MV-4-11 (cell line): ENCODE data around the gene HCRTR2.
"Not testable (repeated sequence)": the region's sequence is repeated elsewhere in the genome, so short reads cannot be mapped to it uniquely, and the experiment has no call there.

Source experiments
- DNase-seq: peaks from one replicate; lab custom pipeline; 2025; lab: John Stamatoyannopoulos, UW

Gene HCRTR2

DNA sequence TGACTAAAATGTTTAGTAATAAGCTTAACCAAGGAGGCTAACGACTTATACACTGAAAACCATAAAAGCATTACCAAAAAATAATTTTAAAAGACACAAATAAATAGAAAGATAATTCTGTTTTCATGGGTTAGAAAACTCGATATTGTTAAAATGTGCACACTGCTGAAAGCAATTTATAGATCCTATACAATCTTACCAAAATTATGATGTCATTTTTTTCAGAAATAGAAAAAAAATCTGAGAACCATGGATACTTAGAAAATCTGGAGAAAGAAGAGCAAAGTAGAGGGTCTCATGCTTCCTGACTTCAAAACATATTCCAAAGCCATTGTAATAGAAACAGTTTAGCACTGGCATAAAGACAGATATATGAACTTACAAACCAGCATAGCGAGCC, 46.6 kb downstream of the HCRTR2 start:
- no peak for DNase-seq

- no peak for DNase-seq
Observed at GRCh38 chr6:55227862-55228261, 53.5 kb downstream of the HCRTR2 start.

GRCh38 chr6:55239099-55239498, 64.8 kb downstream of the HCRTR2 start:
- no peak for DNase-seq

- not testable (repeated sequence) for DNase-seq
Observed at GRCh38 chr6:55240975-55241605, 66.8 kb downstream of the HCRTR2 start.

DNA sequence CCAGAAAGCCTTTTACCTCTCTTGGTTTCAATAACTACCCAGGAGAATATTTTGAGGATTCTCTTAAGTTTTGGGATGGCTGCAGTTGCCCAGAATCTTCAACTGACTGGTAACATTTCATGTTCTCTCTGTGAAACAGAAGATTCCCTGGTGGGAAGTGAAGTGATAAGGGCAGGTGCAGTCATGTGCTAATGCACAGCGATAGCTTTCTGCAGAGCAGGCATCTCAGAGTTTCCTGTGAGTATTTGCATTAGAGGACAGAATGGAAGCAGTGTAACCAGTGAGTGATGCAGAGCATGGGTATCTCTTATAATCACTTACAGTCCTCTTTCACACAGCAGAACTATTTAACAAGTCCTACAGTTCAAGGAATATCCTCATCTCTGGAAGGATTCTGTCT, 76.1 kb downstream of the HCRTR2 start:
- DNase-seq: no peak

DNA sequence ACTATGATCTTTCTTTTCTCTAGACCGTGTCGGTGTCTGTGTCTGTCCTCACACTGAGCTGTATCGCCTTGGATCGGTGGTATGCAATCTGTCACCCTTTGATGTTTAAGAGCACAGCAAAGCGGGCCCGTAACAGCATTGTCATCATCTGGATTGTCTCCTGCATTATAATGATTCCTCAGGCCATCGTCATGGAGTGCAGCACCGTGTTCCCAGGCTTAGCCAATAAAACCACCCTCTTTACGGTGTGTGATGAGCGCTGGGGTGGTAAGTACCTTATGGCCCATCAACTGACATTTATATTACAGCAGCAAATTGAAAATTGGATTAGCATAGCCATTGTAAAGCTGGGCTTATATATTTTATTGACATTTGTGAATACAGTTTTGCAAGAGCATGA, 80.8 kb downstream of the HCRTR2 start:
- no peak for DNase-seq

GRCh38 chr6:55260181-55260580, 85.9 kb downstream of the HCRTR2 start:
- no peak for DNase-seq

DNA sequence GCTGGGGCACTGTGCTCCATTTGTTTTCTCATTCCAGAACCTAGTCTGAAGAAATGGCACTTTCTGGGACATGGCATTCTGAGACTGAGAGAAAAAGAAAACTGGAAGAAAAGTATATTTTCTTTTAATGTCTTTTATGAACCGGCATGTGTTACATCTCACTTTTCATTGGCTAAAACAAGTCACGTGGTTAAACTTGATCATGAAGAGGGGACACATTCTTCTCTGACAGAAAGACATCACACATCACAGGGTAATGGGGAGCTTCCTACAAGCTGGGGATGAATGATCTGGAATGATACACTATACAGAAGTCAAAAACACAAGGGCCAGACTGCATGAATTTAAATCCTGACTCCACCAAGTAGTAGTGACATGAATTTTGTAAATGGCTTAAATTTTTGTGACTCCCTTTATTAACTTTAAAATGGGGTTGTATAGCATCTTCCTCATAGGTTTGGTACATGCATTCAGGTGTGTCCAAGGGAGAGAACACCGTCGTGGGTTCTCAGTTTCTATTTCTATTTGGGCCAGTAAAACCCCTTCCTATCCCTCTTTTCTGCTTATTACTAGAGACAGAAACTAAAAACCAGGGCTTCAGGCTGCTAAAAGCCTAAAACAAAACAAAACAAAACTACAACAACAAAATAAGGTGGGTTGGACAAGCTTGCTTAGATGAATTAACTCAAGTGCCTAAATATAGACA, 91.2 kb downstream of the HCRTR2 start:
- DNase-seq: no peak

- no peak for DNase-seq
Observed at GRCh38 chr6:55266896-55267295, 92.6 kb downstream of the HCRTR2 start.

GRCh38 chr6:55276745-55277530, 102.6 kb downstream of the HCRTR2 start:
- DNase-seq: peak; percentile 44

- no peak for DNase-seq
Observed at GRCh38 chr6:55277646-55278045, 103.3 kb downstream of the HCRTR2 start.

DNA sequence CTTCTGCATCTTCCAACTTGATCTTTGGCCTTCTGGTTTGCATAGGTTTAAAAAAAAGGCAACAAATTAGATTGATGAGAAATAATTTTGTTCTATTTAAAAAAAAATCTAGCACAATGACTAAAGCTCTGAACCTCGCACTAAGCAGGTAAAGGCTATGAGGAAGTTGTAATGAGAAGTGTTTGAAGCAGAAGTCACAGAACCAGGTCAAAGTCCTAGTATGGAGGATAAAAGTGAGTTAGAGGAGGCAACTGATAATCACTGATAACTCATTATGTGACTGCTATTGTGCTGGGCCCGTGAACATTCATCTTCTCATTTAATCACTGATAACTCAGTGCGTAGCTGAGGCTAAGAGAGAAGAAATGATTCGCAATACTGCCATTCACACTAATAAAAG, 106.9 kb downstream of the HCRTR2 start:
- no peak for DNase-seq

DNA sequence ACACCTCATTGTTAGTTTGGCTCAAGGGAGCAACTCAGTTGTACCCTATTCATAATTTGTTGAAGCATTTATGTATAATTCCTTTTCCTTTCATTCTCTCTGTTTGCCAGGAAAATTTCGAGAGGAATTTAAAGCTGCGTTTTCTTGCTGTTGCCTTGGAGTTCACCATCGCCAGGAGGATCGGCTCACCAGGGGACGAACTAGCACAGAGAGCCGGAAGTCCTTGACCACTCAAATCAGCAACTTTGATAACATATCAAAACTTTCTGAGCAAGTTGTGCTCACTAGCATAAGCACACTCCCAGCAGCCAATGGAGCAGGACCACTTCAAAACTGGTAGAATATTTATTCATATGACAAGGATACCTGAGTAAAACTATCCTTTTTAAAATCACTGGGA, 107.8 kb downstream of the HCRTR2 start:
- no peak for DNase-seq

GRCh38 chr6:55286824-55287223, 112.5 kb downstream of the HCRTR2 start:
- DNase-seq: peak; percentile 70

DNA sequence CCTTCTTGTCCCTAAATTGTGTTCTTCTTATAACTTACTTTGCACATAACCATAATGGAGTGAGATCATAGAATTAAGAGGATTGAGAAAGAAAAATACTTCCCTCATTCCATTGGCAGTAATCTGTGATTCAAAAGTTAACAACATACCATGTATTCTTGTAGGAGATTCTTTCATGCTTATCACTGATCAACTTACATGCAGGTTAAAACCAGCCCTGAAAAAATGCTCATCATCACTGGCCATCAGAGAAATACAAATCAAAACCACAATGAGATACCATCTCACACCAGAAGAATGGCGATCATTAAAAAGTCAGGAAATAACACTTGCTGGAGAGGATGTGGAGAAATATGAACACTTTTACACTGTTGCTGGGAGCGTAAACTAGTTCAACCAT, 116.4 kb downstream of the HCRTR2 start:
- no peak for DNase-seq

- DNase-seq: no peak
Observed at GRCh38 chr6:55293116-55293515, 118.8 kb downstream of the HCRTR2 start.

DNA sequence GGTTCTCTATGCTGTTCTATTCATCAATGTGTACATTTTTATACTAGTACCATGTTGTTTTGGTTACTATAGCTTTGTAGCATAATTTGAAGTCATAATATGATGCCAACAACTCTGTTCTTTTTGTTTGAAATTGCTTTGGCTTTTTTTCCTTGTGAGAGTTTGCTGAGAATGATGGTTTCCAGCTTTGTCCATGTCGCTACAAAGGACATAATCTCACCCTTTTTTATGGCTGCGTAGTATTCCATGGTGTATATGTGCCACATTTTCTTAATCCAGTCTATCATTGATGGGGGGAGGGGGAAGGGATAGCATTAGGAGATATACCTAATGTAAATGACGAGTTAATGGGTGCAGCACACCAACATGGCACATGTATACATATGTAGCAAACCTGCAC, 122.9 kb downstream of the HCRTR2 start:
- DNase-seq: not testable (repeated sequence)

- no peak for DNase-seq
Observed at GRCh38 chr6:55299286-55299985, 125.1 kb downstream of the HCRTR2 start.

DNA sequence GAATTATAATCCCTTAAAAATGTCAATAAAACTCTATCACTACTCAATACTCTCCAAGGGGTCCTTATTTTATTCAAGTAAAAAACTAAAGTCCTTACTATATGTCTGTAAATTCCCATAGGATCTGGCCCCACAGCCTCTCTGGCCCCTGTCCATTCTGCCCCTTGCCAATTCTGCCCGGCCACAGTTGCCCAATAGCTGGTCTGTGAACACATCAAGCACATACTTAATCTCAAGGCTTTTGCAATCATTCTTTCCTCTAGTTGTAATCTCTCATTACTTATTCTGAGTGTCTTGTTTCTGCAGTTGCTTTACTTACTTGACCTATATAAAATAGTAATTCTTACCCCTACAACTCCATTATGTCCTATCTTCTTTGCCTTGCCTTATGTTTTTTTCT, 130.4 kb downstream of the HCRTR2 start:
- no peak for DNase-seq

- no peak for DNase-seq
Observed at GRCh38 chr6:55319961-55320695, 145.8 kb downstream of the HCRTR2 start.

GRCh38 chr6:55320696-55321086, 146.4 kb downstream of the HCRTR2 start:
- no peak for DNase-seq

DNA sequence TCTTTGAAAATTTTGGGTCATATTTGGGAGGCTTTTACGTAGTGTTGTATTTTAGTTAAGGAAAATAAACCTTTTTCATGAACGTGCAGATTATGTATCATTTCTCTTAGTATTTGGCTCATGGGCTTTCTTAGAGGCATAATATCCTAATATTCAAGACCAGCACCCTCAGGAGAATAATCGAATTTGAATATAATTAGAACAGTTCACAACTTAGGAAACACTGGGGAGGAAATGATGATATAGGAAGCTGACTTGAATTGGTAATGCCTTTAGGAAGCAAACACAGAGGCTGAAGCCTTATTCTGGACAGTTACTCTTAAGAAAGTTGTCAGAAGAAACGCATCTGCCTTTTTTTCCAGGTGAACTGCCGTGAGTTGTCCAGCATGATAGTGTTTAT, 152.9 kb downstream of the HCRTR2 start, which contains the start of gene GFRAL:
GFRAL (plus strand) TSS at position 301 of the 400 bp plus-strand sequence; CDS start at position 387, 86 bp downstream.
- DNase-seq: no peak
